BLaER1 (cell line): ENCODE results near the gene MSI2.

Source experiments
- H3K27ac ChIP-seq: shearing (Covaris generic); formaldehyde crosslinking; 2 replicates; pipeline ENCODE4 v1.8.1; 2022
- H3K27me3 ChIP-seq: shearing (Covaris generic); formaldehyde crosslinking; 2 replicates; pipeline ENCODE4 v1.8.1; 2022
- H3K36me3 ChIP-seq: shearing (Covaris generic); formaldehyde crosslinking; 2 replicates; pipeline ENCODE4 v1.8.1; 2022
- H3K4me1 ChIP-seq: shearing (Covaris generic); formaldehyde crosslinking; 2 replicates; pipeline ENCODE4 v1.8.1; 2022
- H3K4me2 ChIP-seq: shearing (Covaris generic); formaldehyde crosslinking; 2 replicates; pipeline ENCODE4 v1.8.1; 2022
- H3K4me3 ChIP-seq: shearing (Covaris generic); formaldehyde crosslinking; 2 replicates; pipeline ENCODE4 v1.8.1; 2022
- H3K9ac ChIP-seq: shearing (Covaris generic); formaldehyde crosslinking; 2 replicates; pipeline ENCODE4 v1.8.1; 2022
- H3K9me3 ChIP-seq: shearing (Covaris generic); formaldehyde crosslinking; 2 replicates; pipeline ENCODE4 v1.8.1; 2022
- H4K20me1 ChIP-seq: shearing (Covaris generic); formaldehyde crosslinking; 2 replicates; pipeline ENCODE4 v1.8.1; 2022
- Cebpa-rat ChIP-seq: shearing (Covaris generic); IDR thresholded peaks from 2 replicates; pipeline ENCODE4 v1.8.1; 2022

Gene MSI2

DNA sequence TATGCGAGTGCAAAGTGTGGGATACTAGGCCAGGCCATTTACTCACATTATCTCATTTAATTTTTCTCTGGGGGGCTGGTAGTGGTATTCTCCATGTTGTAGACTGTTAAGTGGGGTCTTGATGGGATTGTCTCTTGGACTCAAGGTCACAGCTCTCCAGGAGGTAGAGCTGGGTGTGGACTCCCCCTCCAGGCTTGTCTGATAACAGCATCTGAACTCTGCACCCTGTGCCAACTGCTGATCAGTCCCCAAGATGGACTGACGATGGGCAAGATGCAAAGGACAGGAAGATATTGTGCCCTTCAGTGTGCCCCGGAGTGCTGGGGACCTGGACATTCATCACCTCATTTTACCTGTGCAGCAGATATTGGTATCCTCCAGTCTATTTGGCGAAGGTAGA lies 147.8 kb downstream of the MSI2 start:
- no peak for TF ChIP-seq Cebpa-rat
- Histone ChIP-seq H4K20me1 (peaks cover 100% of the 10 kb centered on the region), H3K4me3 (no peak overlapping the region), H3K4me2 (peak overlapping the region; percentile 70), H3K9me3 (no peaks in the 10 kb centered on the region), H3K9ac (no peak overlapping the region), H3K27ac (no peak overlapping the region), H3K36me3 (peaks cover 87% of the 10 kb centered on the region), H3K4me1 (peaks cover 86% of the 10 kb centered on the region), H3K27me3 (no peaks in the 10 kb centered on the region)

DNA sequence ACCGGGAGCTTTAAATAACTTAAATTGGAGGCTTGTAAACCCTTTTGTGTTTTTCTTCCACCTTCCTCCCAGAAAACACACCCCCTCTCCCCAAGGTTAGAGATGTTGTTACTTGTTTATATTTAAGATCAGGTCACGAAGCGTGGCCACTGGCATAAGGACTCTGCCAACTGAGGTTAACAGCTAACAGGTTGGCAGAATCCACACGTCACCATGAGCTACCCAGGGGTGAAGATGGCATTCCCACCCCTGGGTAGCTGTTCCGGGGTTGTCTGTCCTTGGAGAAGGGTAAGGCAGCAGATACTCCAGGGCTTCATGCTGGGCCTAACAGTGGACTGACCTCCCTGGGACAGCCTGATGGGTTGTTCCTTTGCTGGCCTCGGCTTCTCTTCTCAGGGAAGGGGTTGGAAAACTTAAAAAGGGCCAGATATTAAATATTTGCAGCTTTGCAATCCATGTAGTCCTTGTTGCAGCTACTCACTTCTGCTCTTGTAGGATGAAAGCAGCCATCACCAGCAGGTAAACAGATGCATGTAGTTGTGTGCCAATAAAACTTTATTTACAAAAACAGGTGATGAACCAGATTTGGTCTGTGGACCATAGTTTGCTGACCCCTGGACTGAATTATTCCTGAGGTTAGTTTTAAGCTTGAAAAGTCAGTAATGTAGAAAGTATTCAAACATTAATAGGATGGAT lies 148.6 kb downstream of the MSI2 start:
- Histone ChIP-seq H3K27ac (peak overlapping the region; percentile 21; the same call in 1 of the 2 replicates), H3K4me3 (no peak overlapping the region), H3K4me1 (peaks cover 95% of the 10 kb centered on the region), H3K36me3 (peaks cover 86% of the 10 kb centered on the region), H4K20me1 (peaks cover 100% of the 10 kb centered on the region), H3K9me3 (no peaks in the 10 kb centered on the region), H3K4me2 (peak overlapping the region; percentile 70), H3K9ac (peak overlapping the region; percentile 18; the same call in 1 of the 2 replicates), H3K27me3 (no peaks in the 10 kb centered on the region)
- no peak for TF ChIP-seq Cebpa-rat

DNA sequence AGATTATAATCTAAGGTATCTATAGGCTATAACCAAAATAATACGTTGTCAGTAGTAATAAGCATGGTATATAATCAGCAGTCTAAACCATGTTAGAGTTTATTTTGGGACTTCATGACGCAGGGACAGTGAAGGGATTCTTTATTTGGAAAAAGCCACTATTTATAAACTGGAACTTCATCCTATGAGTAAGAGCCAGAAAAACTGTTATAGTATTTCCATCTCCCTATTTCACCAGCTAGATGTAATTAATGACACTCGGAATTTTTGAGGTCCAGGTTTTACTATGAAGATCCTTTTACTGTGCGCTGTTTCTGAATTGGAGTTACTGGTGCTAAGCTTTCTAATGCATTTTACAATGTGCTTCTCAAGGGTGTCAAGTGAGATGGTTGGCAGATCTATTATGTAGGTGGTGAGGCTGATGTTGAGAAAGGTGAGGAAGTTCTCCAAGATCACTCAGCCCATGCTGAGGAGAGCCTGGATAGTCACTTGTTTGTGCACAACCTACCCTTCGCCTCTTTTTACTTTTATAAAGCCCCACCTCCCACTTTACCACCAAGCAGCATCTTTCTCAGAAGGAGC lies 149.3 kb downstream of the MSI2 start:
- Histone ChIP-seq H3K4me1 (peaks cover 98% of the 10 kb centered on the region), H3K4me3 (peak overlapping the region; percentile 16; the same call in 1 of the 2 replicates), H3K9me3 (no peaks in the 10 kb centered on the region), H4K20me1 (peaks cover 100% of the 10 kb centered on the region), H3K9ac (peak overlapping the region; percentile 51; the same call in 1 of the 2 replicates), H3K36me3 (peaks cover 86% of the 10 kb centered on the region), H3K27me3 (no peaks in the 10 kb centered on the region), H3K4me2 (peak overlapping the region; percentile 70), H3K27ac (peak overlapping the region; percentile 76; the same call in 1 of the 2 replicates)
- no peak for TF ChIP-seq Cebpa-rat

DNA sequence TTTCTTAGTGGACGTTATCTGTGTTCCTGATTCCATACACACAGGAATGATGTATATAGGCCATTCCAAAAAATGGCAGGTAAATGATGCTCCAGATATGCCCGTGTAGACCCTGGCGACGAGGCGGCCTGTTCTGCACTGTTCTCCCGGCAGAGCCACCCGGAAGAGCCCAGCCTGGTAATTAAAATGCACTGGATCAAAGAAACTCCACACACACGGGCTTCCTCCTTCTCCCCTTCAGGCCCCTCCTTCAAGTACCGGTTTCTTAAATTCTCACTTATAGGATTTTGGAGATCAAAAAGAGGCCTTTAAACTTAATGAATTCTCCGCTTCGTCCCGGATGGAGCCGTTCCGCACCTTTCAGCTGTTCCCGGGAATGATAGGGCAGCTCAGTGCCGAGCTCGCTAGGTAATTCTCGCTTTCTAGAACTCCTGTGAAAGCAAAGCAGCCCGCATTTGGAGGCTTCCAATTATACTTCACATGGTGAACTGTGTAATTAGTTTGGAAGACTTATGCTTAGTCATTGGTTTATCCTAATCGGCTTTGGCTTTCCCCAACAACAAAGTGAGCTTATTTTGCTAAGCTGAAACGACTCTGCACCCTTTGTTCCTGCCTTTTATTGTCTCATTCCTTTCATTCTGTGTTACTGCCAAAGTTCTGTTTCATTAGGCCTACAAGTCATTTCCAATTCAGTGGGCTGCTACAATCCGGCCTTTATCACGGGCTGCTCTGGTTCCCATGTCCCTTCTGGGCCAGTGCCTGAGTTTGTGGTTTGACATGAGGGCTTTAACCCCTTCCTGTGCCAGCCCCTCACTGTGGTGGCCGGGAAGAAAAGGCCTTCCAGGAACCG lies 150.0 kb downstream of the MSI2 start:
- Histone ChIP-seq H3K4me3 (peak overlapping the region; percentile 16; the same call in 1 of the 2 replicates), H3K27me3 (no peaks in the 10 kb centered on the region), H3K36me3 (peaks cover 86% of the 10 kb centered on the region), H3K4me1 (peaks cover 98% of the 10 kb centered on the region), H3K9ac (peak overlapping the region; percentile 51), H3K9me3 (no peaks in the 10 kb centered on the region), H3K27ac (peak overlapping the region; percentile 76), H3K4me2 (peak overlapping the region; percentile 70), H4K20me1 (peaks cover 100% of the 10 kb centered on the region)
- TF ChIP-seq Cebpa-rat, result no peak

DNA sequence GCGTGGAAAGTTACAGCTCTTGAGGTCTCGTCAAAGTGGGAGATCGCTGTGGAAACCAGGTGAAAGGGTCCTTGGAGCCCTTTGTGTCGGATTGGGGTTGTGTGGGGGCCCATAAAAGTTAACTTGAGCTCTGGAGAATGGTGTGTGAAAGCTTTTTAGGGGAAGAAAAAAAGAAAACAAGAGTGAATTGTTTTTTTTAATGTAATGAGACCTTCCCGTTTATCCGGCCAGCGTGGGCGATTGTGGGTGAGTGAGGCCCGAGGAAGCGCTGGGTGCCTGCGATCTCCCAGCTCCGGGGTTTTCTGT lies 150.6 kb downstream of the MSI2 start:
- no peaks in the 10 kb centered on the region for H3K9me3 ChIP-seq
- H3K27me3 ChIP-seq, result no peaks in the 10 kb centered on the region
- H3K27ac ChIP-seq, result peak overlapping the region; percentile 76
- H3K36me3 ChIP-seq, result peaks cover 85% of the 10 kb centered on the region
- 0 out of 2 replicates have a peak overlapping the region, but pooled peaks have one; percentile 16 for H3K4me3 ChIP-seq
- no peak for TF ChIP-seq Cebpa-rat
- peaks cover 100% of the 10 kb centered on the region for H4K20me1 ChIP-seq
- H3K4me2 ChIP-seq, result peak overlapping the region; percentile 70
- peak overlapping the region; percentile 51 for H3K9ac ChIP-seq
- H3K4me1 ChIP-seq, result peaks cover 98% of the 10 kb centered on the region

DNA sequence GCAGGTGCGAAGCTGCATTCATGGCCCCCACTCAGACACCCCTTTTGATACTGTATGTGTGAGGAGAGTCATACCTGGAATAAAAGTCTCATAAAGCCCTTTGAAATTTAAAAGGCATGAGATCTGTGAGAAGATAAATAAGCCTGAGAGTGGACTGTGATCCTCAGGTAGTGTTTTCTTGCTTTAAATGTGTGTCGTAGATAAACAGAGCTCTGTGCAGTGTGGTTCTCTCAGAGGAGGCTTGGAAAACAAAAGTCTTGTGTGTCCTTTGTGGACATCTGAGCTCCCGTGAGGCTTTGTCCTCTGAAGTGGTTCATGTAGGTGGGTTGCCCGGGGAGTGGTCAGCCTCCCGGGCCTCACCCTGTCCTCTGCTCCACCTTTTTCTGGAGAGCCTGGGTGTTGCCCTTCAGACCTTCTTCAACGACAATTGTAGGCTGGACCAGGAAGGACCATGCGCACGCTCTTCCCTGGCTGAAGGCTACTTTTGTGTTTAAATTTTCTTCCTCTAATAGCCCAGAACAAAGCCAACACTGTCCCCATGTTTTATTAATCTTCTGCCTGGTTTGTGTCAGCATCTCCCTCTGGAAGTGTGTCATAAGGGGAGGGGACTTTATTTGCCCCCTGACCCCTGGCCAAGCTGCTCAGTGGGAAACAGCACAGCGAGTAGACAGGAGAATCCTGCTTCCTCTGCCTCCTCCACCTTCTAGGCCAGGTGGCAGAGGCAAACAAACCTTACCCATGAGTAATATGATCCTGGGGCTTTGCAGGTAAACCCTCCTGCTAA lies 151.2 kb downstream of the MSI2 start:
- Histone ChIP-seq H3K9ac (peak overlapping the region; percentile 51), H3K27ac (peak overlapping the region; percentile 76), H3K4me1 (peaks cover 97% of the 10 kb centered on the region), H3K36me3 (peaks cover 85% of the 10 kb centered on the region), H3K9me3 (no peaks in the 10 kb centered on the region), H3K4me3 (peak overlapping the region; percentile 12; the same call in 1 of the 2 replicates), H3K4me2 (peak overlapping the region; percentile 70), H3K27me3 (no peaks in the 10 kb centered on the region), H4K20me1 (peaks cover 100% of the 10 kb centered on the region)
- TF ChIP-seq Cebpa-rat, result no peak

DNA sequence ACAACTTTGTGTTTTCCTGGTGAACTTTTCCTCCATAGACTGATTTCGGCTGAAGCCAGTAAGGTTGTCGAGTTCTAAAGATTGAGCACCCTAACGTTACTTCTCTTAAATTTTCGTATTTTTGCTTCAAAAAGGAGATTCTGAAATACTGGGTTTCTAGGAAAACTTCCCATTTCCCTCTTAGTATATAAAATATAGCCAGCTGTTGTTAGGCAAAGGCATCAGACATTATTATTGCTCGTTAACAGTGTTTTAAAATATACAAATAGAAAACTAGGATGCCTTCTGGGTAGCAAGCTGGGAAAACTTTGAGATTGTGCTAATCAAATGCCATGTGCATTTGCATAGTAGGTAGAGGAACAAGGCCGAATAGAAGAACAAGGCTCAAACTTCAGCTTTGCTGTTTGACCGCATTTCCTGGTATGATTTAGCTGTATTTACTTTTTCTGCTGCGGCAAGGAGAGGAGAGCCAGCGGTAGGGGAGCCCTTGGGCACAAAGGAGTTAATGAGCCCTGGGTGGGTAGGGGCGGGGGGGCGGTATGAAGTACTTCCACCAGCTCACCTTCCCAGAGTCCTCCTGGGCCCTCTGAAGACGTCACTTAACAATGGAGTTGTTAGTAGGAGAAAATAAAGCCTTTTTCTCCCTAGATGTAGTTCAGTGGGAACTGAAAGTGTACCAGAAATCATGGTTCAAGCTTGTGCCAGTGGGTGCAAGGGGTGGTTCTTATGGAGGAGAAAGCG lies 151.9 kb downstream of the MSI2 start:
- peak overlapping the region; percentile 76 for H3K27ac ChIP-seq
- peak overlapping the region; percentile 51 for H3K9ac ChIP-seq
- H3K36me3 ChIP-seq, result peaks cover 85% of the 10 kb centered on the region
- H3K4me1 ChIP-seq, result peaks cover 90% of the 10 kb centered on the region
- H3K4me2 ChIP-seq, result peak overlapping the region; percentile 70
- H4K20me1 ChIP-seq, result peaks cover 100% of the 10 kb centered on the region
- H3K9me3 ChIP-seq, result no peaks in the 10 kb centered on the region
- H3K27me3 ChIP-seq, result no peaks in the 10 kb centered on the region
- TF ChIP-seq Cebpa-rat, result no peak
- peak overlapping the region; percentile 12; the same call in 1 of the 2 replicates for H3K4me3 ChIP-seq

DNA sequence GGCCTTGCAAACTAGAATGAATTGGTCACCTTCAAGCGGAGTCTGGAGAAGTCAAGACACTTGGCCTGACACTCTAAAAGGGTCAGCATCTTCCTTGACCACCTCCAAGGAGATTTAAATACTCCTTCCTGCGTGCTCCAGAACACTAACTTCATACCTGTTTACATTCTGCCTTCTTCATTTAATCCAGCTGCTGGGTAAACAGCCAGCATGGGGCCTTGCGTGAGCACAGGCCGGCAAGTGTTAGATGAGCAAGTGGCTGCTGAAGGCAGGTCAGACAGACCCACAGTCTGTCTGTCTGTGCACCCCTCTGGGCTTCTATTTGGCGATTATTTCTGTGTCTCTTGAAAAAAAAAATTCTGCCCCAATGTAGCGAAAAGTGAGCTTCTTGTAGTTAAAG lies 153.8 kb downstream of the MSI2 start:
- Histone ChIP-seq H3K4me3 (no peak overlapping the region), H4K20me1 (peaks cover 100% of the 10 kb centered on the region), H3K36me3 (peaks cover 85% of the 10 kb centered on the region), H3K9ac (no peak overlapping the region), H3K4me2 (no peak overlapping the region), H3K4me1 (peaks cover 70% of the 10 kb centered on the region), H3K27me3 (no peaks in the 10 kb centered on the region), H3K27ac (no peak overlapping the region), H3K9me3 (no peaks in the 10 kb centered on the region)
- no peak for TF ChIP-seq Cebpa-rat
